Naive thymus-derived CD4-positive, alpha-beta T cell (primary cell): Measurements from ENCODE around the gene ORC5. TPM values are rescaled to one million over a fixed set of nuclear protein-coding genes. Genes with fewer than 3 reads are reported as not detected.

Source experiments
- ATAC-seq: fragments of 150-1000 bp; cut with Tn5 transposase; 2 replicates; pipeline ENCODE4 v1.10.0; 2021; ENCODE audit warnings: mild to moderate bottlenecking, moderate library complexity
- CTCF ChIA-PET: fragments of 350-600 bp; sonication (Branson Sonifier 250); formaldehyde crosslinking; loops from one replicate; lab custom pipeline; 2021; ENCODE audit warnings: antibody characterized with exemption; lab: Charles Lee
- POLR2A ChIA-PET: fragments of 350-600 bp; sonication (Branson Sonifier 250); formaldehyde crosslinking; loops from one replicate; lab custom pipeline; 2021; ENCODE audit warnings: antibody characterized with exemption, inconsistent platforms; lab: Charles Lee
- DNase-seq, 9 donors: peaks; one replicate each; pipeline versions ENCODE4 v3.0.0 to v3.0.0-alpha.2; 2020 to 2022; ENCODE audit warnings: mixed read lengths in 1 of 9
- H3K27ac ChIP-seq: one replicate; pipeline ENCODE4 v1.7.0; 2013; ENCODE audit warnings: mild to moderate bottlenecking, low read depth, low read length, moderate library complexity
- H3K27me3 ChIP-seq, 2 donors: one replicate each; pipeline ENCODE4 v1.7.0; 2013; ENCODE audit warnings: low read length in 2 of 2, mild to moderate bottlenecking in 2 of 2, moderate library complexity in 2 of 2; ENCODE audit not compliant: control insufficient read depth in 2 of 2, insufficient read depth in 2 of 2
- H3K36me3 ChIP-seq, 3 experiments: 1 replicate in 2 of 3; 2 replicates in 1 of 3; pipeline ENCODE4 v1.7.0; 2013; ENCODE audit warnings: low read length in 3 of 3, mild to moderate bottlenecking in 3 of 3, moderate library complexity in 1 of 3; ENCODE audit not compliant: insufficient read depth in 3 of 3, control insufficient read depth in 2 of 3
- H3K4me1 ChIP-seq, 2 donors: one replicate each; pipeline ENCODE4 v1.7.0; 2013; ENCODE audit warnings: low read length in 2 of 2, mild to moderate bottlenecking in 2 of 2, moderate library complexity in 1 of 2; ENCODE audit not compliant: control insufficient read depth in 2 of 2, insufficient read depth in 2 of 2
- H3K4me3 ChIP-seq: 2 replicates; pipeline ENCODE4 v1.7.0; 2013; ENCODE audit warnings: mild to moderate bottlenecking, low read length
- H3K9me3 ChIP-seq, 3 experiments: 1 replicate in 2 of 3; 2 replicates in 1 of 3; pipeline ENCODE4 v1.7.0; 2013; ENCODE audit warnings: low read length in 3 of 3; ENCODE audit not compliant: control insufficient read depth in 2 of 3
- H3K27ac Mint-ChIP-seq, 9 donors: one replicate each; pipeline ENCODE4 v1.8.0; 2020 to 2022; ENCODE audit warnings: mixed read lengths in 9 of 9, mild to moderate bottlenecking in 8 of 9, moderate library complexity in 5 of 9, inconsistent platforms in 2 of 9
- H3K27me3 Mint-ChIP-seq, 5 donors: one replicate each; pipeline ENCODE4 v1.8.0; 2021 to 2022; ENCODE audit warnings: mixed read lengths in 5 of 5, mild to moderate bottlenecking in 1 of 5
- H3K36me3 Mint-ChIP-seq, 5 donors: one replicate each; pipeline ENCODE4 v1.8.0; 2020 to 2022; ENCODE audit warnings: mixed read lengths in 5 of 5, mild to moderate bottlenecking in 3 of 5, inconsistent platforms in 1 of 5
- H3K4me1 Mint-ChIP-seq, 7 donors: one replicate each; pipeline ENCODE4 v1.8.0; 2020 to 2022; ENCODE audit warnings: mixed read lengths in 7 of 7, mild to moderate bottlenecking in 3 of 7, inconsistent platforms in 1 of 7
- H3K4me3 Mint-ChIP-seq, 10 donors: one replicate each; pipeline ENCODE4 v1.8.0; 2020 to 2022; ENCODE audit warnings: mild to moderate bottlenecking in 10 of 10, mixed read lengths in 10 of 10, moderate library complexity in 6 of 10, inconsistent platforms in 2 of 10
- H3K9me3 Mint-ChIP-seq, 11 donors: one replicate each; pipeline ENCODE4 v1.8.0; 2020 to 2022; ENCODE audit warnings: mixed read lengths in 11 of 11, mild to moderate bottlenecking in 4 of 11, inconsistent platforms in 1 of 11, moderate library complexity in 1 of 11
- intact Hi-C, 2 donors: fragments of 100-400 bp; cut with micrococcal nuclease; formaldehyde crosslinking; loops; one replicate each; pipeline ENCODE4 v1.15.1; 2023
- polyA plus RNA-seq, 2 donors: library from polyadenylated mRNA; unstranded; fragments of 300-500 nt; fragmentation: Illumina TruSeq; gene quantifications; one replicate each; pipeline ENCODE4 v1.2.3, GENCODE V29; 2021
- total RNA-seq, 6 experiments: library from RNA in 5 of 6; stranded (reverse) in 5 of 6; gene quantifications; 1 replicate in 5 of 6; 2 replicates in 1 of 6; pipeline ENCODE4 v1.2.3 and lab custom pipeline; 2021 to 2026

The ORC5 gene
- total and polyA plus RNA-seq, 7 experiments from 2014 or later, result 15.9 to 30.3 (median 25.4) TPM

DNA sequence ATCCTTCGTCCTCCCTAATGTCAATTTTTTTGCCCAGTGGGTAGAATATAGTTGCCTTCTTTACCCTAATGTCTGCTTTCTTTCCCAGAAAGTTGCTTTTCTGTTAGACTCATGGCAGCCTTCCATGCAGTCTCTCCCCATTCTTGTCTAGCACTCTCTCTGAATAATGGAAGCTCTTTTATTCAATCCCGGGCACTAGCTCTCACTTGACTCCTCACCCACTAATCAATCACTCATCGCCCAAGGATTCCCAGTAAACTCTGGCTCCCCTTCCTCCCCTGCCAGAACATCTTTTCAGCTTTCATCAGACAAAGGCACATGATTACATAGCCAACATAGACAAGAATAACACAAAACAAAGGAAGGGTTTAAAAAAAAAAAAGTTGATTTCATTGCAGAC is 118.2 kb downstream of the ORC5 start:
- H3K27me3 Mint-ChIP-seq, result peaks cover 0 to 26% (median 25%) of the 10 kb centered on the region in 5 donors

GRCh38 chr7:104089061-104089460 is 118.8 kb downstream of the ORC5 start:
- Mint-ChIP-seq H3K36me3 (peaks cover 0 to 3% (median 0%) of the 10 kb centered on the region in 5 donors), H3K4me1 (no peaks in the 10 kb centered on the region), H3K27ac (no peak overlapping the region), H3K27me3 (peaks cover 0 to 30% (median 24%) of the 10 kb centered on the region in 5 donors), H3K4me3 (no peak overlapping the region), H3K9me3 (peaks cover 0 to 20% (median 4%) of the 10 kb centered on the region in 11 donors)
- Histone ChIP-seq H3K9me3 (no peaks in the 10 kb centered on the region), H3K27ac (no peak overlapping the region), H3K36me3 (no peaks in the 10 kb centered on the region), H3K27me3 (no peaks in the 10 kb centered on the region), H3K4me1 (no peaks in the 10 kb centered on the region), H3K4me3 (no peak overlapping the region)
- intact Hi-C loops, result no loop called here
- ChIA-PET CTCF (no interaction called here), POLR2A (no interaction called here)
- DNase-seq (no peak), ATAC-seq (no peak)

More for the DNA sequence above, 118.2 kb downstream of the ORC5 start:
- ChIA-PET CTCF (no interaction called here), POLR2A (no interaction called here)
- Histone ChIP-seq H3K36me3 (no peaks in the 10 kb centered on the region), H3K9me3 (no peaks in the 10 kb centered on the region), H3K27ac (no peak overlapping the region), H3K27me3 (no peaks in the 10 kb centered on the region), H3K4me1 (no peaks in the 10 kb centered on the region), H3K4me3 (no peak overlapping the region)
- ATAC-seq (no peak), DNase-seq (no peak)
- Mint-ChIP-seq H3K36me3 (no peaks in the 10 kb centered on the region), H3K27ac (no peak overlapping the region), H3K4me3 (no peak overlapping the region), H3K4me1 (no peaks in the 10 kb centered on the region), H3K9me3 (peaks cover 0 to 15% (median 0%) of the 10 kb centered on the region in 11 donors)
- intact Hi-C loops, result no loop called here

Other genes with a start within 250 kb of the ORC5 start
- not detected for gene RELN, start 218.4 kb downstream of the ORC5 start, total RNA-seq
- gene RELN, start 218.4 kb downstream of the ORC5 start, polyA plus RNA-seq, result not detected
- gene LHFPL3, start 120.6 kb upstream of the ORC5 start, total RNA-seq, result not detected
- gene LHFPL3, start 120.6 kb upstream of the ORC5 start, polyA plus RNA-seq, result not detected